ENCODE data around the gene PTCH2.

The PTCH2 gene

DNA sequence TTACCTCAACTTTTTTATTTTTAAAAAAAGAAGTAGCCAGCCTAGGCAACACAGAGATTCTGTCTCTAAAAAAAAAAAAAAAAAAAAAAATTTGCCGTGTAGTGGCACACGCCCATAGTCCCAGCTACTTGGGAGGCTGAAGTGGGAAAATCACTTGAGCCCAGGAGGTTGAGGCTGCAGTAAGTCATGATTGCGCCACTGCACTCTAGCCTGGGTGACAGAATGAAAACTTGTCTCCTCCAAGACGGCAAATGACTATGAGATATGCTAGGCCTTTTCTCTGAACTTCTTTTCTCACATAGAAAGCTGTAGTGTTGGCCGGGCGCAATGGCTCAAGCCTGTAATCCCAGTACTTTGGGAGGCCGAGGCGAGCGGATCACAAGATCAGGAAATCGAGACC, 24.7 kb upstream of the PTCH2 start:
- TF ChIP-seq, protein P1, sequence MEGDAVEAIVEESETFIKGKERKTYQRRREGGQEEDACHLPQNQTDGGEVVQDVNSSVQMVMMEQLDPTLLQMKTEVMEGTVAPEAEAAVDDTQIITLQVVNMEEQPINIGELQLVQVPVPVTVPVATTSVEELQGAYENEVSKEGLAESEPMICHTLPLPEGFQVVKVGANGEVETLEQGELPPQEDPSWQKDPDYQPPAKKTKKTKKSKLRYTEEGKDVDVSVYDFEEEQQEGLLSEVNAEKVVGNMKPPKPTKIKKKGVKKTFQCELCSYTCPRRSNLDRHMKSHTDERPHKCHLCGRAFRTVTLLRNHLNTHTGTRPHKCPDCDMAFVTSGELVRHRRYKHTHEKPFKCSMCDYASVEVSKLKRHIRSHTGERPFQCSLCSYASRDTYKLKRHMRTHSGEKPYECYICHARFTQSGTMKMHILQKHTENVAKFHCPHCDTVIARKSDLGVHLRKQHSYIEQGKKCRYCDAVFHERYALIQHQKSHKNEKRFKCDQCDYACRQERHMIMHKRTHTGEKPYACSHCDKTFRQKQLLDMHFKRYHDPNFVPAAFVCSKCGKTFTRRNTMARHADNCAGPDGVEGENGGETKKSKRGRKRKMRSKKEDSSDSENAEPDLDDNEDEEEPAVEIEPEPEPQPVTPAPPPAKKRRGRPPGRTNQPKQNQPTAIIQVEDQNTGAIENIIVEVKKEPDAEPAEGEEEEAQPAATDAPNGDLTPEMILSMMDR (IDR thresholded peaks at IDR 0.05), result no peak

DNA sequence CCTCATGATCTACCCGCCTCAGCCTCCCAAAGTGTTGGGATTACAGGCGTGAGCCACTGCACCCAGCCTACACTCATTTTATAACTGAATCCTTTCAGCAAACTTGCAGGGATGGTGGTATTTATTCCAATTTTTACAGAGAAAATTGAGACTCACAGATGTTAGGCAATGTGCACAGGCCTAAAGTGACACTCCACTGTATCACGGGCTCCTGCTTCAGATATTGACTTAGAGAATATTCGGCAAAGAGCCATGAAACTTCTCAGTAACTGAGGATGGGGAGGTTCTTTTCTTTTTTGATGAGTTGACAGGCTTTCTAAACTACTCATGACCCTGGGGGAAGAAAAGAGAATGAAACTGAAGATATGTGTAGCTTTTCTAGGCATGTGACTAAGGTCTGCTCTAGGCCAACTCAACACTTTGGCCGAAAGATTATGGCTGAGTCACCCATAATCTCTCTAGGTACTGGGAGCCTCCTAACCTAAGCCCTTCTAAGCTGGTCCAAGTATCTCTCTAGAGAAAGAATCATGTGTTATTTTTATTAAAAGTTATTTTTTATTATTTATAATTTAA, 19.9 kb upstream of the PTCH2 start:
- TF ChIP-seq, protein P1 (IDR thresholded peaks at IDR 0.05), result no peak

DNA sequence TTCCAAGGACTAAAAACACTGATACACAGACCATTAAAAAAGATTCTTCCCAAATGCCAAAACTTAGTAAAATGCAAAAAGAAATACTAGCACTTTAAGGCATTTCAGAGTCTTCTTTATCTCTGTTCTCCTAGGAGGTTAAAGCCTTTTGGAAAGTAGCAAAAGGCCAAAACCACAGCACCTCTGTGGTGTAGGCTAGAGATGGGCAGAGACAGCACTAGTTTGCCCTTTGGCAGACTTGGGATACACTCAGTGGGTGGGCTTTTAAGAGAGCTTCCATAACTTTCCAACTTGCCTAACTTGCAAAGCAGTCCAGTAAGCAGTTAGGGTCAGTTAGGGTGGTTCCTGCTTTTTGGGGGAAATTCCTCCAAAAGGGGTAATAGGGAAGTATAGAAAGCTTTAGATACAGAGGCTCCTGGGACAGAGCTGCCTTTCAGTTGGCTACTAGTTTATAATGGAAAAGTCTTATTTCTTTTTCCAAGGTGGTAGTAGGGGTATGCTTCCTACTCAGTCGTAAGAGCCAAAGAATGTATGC, 17.9 kb upstream of the PTCH2 start:
- TF ChIP-seq, protein P1 (IDR thresholded peaks at IDR 0.05), result no peak

DNA sequence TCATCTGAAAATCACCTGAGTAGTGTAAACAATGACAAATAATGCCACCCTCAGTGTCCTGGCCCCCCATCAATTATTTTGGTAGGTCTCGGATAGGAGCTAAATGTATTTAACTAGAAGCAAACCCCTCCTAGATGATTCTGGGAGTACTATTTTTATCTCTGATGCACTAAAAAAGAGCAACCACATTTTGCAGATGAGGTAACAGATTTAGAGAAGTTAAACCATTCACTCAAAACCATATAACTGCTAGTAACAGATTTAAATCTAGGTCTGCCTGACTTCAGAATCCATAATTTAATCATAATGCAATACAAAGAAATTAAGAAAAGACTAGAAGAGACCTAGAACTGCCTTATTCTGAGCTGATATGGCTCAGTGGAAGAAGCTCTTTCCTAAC, 17.3 kb upstream of the PTCH2 start:
- TF ChIP-seq, protein P1 (IDR thresholded peaks at IDR 0.05), result no peak

DNA sequence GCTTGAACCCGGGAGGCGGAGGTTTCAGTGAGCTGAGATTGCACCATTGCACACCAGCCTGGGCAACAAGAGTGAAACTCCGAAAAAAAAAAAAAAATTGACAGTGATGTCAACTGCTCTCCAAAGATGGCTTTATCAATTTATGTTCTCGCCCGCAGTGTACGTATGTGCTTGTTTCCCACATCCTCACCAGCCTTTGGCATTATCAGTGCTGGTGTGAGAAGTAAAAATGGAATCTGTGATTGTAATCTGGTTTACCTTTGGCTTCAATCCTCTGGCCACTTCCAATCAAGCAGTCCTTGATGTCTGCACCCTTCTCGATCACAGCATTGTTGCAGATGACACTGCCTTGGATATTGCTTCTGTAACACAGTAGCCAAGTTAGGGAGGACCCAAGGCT, 14.4 kb upstream of the PTCH2 start:
- TF ChIP-seq, protein P1 (IDR thresholded peaks at IDR 0.05), result no peak

DNA sequence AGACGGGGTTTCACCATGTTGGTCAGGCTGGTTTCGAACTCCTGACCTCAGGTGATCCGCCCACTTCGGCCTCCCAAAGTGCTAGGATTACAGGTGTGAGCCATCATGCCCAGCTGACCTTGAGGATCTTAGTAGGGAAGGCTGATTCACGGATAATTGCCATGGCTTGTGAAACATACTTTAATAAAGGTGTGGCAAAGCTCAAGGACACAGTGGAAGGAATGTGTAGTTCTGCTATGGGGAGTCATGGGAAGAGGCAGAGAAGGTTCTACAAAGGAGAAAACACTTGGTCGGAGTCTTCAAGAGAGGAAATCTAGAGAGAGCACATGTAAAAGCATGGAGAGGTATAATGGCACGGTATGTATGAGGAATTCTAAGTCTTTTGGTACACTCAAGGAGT, 12.7 kb upstream of the PTCH2 start:
- TF ChIP-seq, protein P1 (IDR thresholded peaks at IDR 0.05), result no peak

DNA sequence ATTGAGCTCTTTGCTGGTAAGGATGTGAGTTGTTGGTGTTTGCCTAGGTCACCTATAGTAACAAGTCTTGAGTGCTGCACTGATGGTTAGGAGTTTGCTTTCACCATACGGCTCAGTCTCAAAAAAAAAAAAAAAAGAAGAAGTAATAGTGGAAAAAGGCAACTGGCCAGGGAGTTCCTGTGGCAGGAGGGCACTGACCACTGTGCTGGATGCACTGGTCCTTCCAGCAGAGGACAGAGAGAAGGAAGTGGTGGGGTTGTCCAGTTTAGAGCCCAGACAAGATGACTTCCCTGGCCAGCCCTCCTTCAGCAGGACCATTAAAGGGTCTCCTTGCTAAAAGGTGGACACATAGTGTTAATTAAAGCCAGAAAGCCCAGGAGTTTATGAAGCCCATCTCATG, 11.9 kb upstream of the PTCH2 start:
- TF ChIP-seq, protein P1 (IDR thresholded peaks at IDR 0.05), result no peak

DNA sequence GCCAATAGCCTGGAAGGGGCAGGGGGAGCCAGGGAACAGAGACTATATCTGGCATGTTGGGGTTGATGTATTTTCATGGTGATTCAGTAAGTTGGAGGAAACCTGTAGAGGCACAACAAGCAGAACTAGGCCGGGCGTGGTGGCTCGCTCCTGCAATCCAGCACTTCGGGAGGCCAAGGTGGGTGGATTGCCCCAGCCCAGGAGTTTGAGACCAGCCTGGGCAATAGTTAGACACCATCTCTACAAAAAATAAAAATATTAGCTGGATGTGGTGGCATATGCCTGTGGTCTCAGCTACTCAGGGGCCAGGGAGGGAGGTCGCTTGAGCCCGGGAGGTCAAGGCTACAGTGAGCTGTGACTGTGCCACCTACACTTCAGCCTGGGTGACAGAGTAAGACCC, 10.1 kb upstream of the PTCH2 start:
- TF ChIP-seq, protein P1 (IDR thresholded peaks at IDR 0.05), result no peak
